HepG2 (cell line): Measurements from ENCODE around the gene MAP3K4. TPM values are rescaled to one million over a fixed set of nuclear protein-coding genes. Genes with fewer than 3 reads are reported as not detected.

Source experiments
- ATAC-seq: fragments of 200-7000 bp; cut with Tn5 transposase; 3 replicates; pipeline ENCODE4 v1.9.1; 2020; ENCODE audit warnings: mild to moderate bottlenecking, moderate library complexity
- BruUV-seq: library from RNA; stranded (reverse); fragments of 400-500 nt; replicated peaks from 2 replicates; lab custom pipeline; 2021; lab: Mats Ljungman, UMichigan
- CTCF ChIA-PET: fragments of 300-600 bp; formaldehyde crosslinking; extraction: SDS; loops from one replicate; lab custom pipeline; 2021; ENCODE audit warnings: low total read pairs, inconsistent platforms, low intra/inter-chr PET ratio; lab: Yijun Ruan, JAX
- POLR2A ChIA-PET: fragments of 350-600 bp; sonication (Branson Sonifier 250); formaldehyde crosslinking; loops from one replicate; lab custom pipeline; 2020; ENCODE audit warnings: antibody characterized with exemption, inconsistent platforms; lab: Yijun Ruan, JAX
- DNase-seq: peaks from one replicate; pipeline ENCODE4 v3.0.0-alpha.2; 2015; ENCODE audit warnings: low spot score
- FAIRE-seq: peaks from 3 replicates; lab custom pipeline; 2011; peaks lifted over from hg19 to GRCh38; lab: Jason Lieb, UNC
- H2AFZ ChIP-seq: one replicate; pipeline ENCODE4 v1.6.1; 2011; ENCODE audit warnings: low read length, inconsistent platforms
- H3K27ac ChIP-seq: fragments of 300-600 bp; 3 replicates; pipeline ENCODE4 v1.8.0; 2011; ENCODE audit warnings: mixed run types, mild to moderate bottlenecking, mixed read lengths, low read length, inconsistent platforms; ENCODE audit not compliant: insufficient read depth; ENCODE audit errors: extremely low read length
- H3K27me3 ChIP-seq, 2 experiments: fragments of 200-600 bp in 1 of 2; 2 replicates in 1 of 2; 3 replicates in 1 of 2; pipeline versions ENCODE4 v1.6.0 to v1.8.0; 2011; ENCODE audit warnings: low read length in 2 of 2, mild to moderate bottlenecking in 2 of 2, moderate library complexity in 2 of 2, inconsistent platforms in 1 of 2; ENCODE audit not compliant: insufficient read depth in 2 of 2, control insufficient read depth in 1 of 2
- H3K36me3 ChIP-seq, 2 experiments: fragments of 200-600 bp in 1 of 2; replicated peaks in 1 of 2; 2 replicates in 1 of 2; 3 replicates in 1 of 2; pipeline versions ENCODE4 v1.5.1 to v1.8.0; 2011; ENCODE audit warnings: low read length in 2 of 2, inconsistent platforms in 1 of 2; ENCODE audit not compliant: insufficient read depth in 2 of 2, control insufficient read depth in 1 of 2
- H3K4me1 ChIP-seq: 2 replicates; pipeline ENCODE4 v1.5.1; 2012; ENCODE audit warnings: low read length, inconsistent platforms; ENCODE audit not compliant: insufficient read depth
- H3K4me2 ChIP-seq: 2 replicates; pipeline ENCODE4 v1.6.0; 2011; ENCODE audit warnings: low read depth, low read length, inconsistent platforms
- H3K4me3 ChIP-seq, 3 experiments: fragments of 200-600 bp in 1 of 3; sonication (generic), shearing (Covaris generic) in 1 of 3; replicated peaks in 1 of 3; 2 replicates each; pipeline ENCODE4 v1.5.1; 2011 to 2016; ENCODE audit warnings: low read length in 3 of 3, inconsistent platforms in 2 of 3, low read depth in 2 of 3, mild to moderate bottlenecking in 2 of 3, control low read depth in 1 of 3, mixed read lengths in 1 of 3; ENCODE audit not compliant: insufficient read depth in 1 of 3
- H3K79me2 ChIP-seq: one replicate; pipeline ENCODE4 v1.6.1; 2011; ENCODE audit warnings: low read length, inconsistent platforms; ENCODE audit not compliant: insufficient read depth
- H3K9ac ChIP-seq: 2 replicates; pipeline ENCODE4 v1.6.0; 2011; ENCODE audit warnings: mild to moderate bottlenecking, low read depth, low read length, inconsistent platforms; ENCODE audit not compliant: insufficient read depth
- H3K9me3 ChIP-seq: 2 replicates; pipeline ENCODE4 v1.5.1; 2012; ENCODE audit warnings: mild to moderate bottlenecking, low read length
- H4K20me1 ChIP-seq: 2 replicates; pipeline ENCODE4 v1.6.0; 2011; ENCODE audit warnings: inconsistent platforms, mild to moderate bottlenecking, low read length, moderate library complexity; ENCODE audit not compliant: insufficient read depth
- GABPB1 ChIP-seq: IDR thresholded peaks from 2 replicates; pipeline ENCODE4 v1.6.1; 2016; ENCODE audit warnings: mild to moderate bottlenecking, missing genetic modification reagents, moderate library complexity, missing compliant biosample characterization
- HMG20B ChIP-seq: conservative IDR thresholded peaks from 2 replicates; pipeline ENCODE4 v1.6.1; 2016; ENCODE audit warnings: missing genetic modification reagents, missing compliant biosample characterization
- HNF4G ChIP-seq, 2 experiments: sonication (generic) in 1 of 2; formaldehyde crosslinking in 1 of 2; IDR thresholded peaks; 2 replicates each; pipeline versions ENCODE4 v1.4.0 to v1.6.1; 2011 to 2020; ENCODE audit warnings: borderline replicate concordance in 2 of 2, low read depth in 2 of 2, mild to moderate bottlenecking in 2 of 2, low read length in 1 of 2, missing genetic modification reagents in 1 of 2, moderate library complexity in 1 of 2
- LCORL ChIP-seq, 2 experiments: fragments of 450-650 bp in 1 of 2; sonication (generic) in 1 of 2; formaldehyde crosslinking in 1 of 2; IDR thresholded peaks; 2 replicates each; pipeline versions ENCODE4 v1.5.0 to v1.6.1; 2017 to 2020; ENCODE audit warnings: antibody characterized with exemption in 1 of 2, missing genetic modification reagents in 1 of 2
- WIZ ChIP-seq: sonication (generic); formaldehyde crosslinking; IDR thresholded peaks from 2 replicates; pipeline ENCODE4 v1.5.1; 2020; ENCODE audit warnings: mild to moderate bottlenecking, missing genetic modification reagents
- ZFX ChIP-seq: sonication (generic); formaldehyde crosslinking; IDR thresholded peaks from 2 replicates; pipeline ENCODE4 v1.4.0; 2020; ENCODE audit warnings: mild to moderate bottlenecking, low read depth, missing genetic modification reagents, moderate library complexity
- ZNF768 ChIP-seq: sonication (generic); formaldehyde crosslinking; IDR thresholded peaks from 2 replicates; pipeline ENCODE4 v1.4.0; 2020; ENCODE audit warnings: missing genetic modification reagents
- WGBS: methylation state at CpG from one replicate; pipeline ENCODE4 v1.1.6; 2017; ENCODE audit warnings: low lambda C conversion rate; 5-methylcytosine and 5-hydroxymethylcytosine counted together
- in situ Hi-C: cut with HindIII; loops from 2 replicates; pipeline ENCODE4 v1.10.0; 2017; ENCODE audit warnings: low pct_unique_long_range_greater_than_20kb; ENCODE audit not compliant: extremely low pct_ligation_motif_present
- intact Hi-C: fragments of 100-400 bp; cut with micrococcal nuclease; formaldehyde crosslinking; loops from one replicate; pipeline ENCODE4 v1.10.0; 2022; ENCODE audit not compliant: unreplicated experiment
- polyA plus RNA-seq, 8 experiments: library from polyadenylated mRNA; depleted of rRNA in 3 of 8; stranded (reverse) in 7 of 8; unstranded in 1 of 8; fragments of >200 nt; fragmentation: Illumina TruSeq in 4 of 8; extraction: Trizol in 4 of 8; gene quantifications; 2 replicates each; pipeline versions ENCODE4 v1.2.1 to v1.2.3, GENCODE V29; 2011 to 2016; ENCODE audit warnings: low read depth in 4 of 8, missing spikeins in 1 of 8, mixed read lengths in 1 of 8; ENCODE audit not compliant: insufficient read depth in 1 of 8
- total RNA-seq, 5 experiments: library from RNA; depleted of rRNA; stranded (reverse); fragments of >200 nt; fragmentation: Illumina TruSeq; extraction: Trizol; gene quantifications; 2 replicates each; pipeline ENCODE4 v1.2.3, GENCODE V29; 2016; ENCODE audit warnings: low read depth in 1 of 5

Gene MAP3K4
- total and polyA plus RNA-seq, 2 of the 13 experiments (the other 11 are each of a cell fraction or from before 2014, with no cell fraction given): 12.9 to 33.6 TPM

DNA sequence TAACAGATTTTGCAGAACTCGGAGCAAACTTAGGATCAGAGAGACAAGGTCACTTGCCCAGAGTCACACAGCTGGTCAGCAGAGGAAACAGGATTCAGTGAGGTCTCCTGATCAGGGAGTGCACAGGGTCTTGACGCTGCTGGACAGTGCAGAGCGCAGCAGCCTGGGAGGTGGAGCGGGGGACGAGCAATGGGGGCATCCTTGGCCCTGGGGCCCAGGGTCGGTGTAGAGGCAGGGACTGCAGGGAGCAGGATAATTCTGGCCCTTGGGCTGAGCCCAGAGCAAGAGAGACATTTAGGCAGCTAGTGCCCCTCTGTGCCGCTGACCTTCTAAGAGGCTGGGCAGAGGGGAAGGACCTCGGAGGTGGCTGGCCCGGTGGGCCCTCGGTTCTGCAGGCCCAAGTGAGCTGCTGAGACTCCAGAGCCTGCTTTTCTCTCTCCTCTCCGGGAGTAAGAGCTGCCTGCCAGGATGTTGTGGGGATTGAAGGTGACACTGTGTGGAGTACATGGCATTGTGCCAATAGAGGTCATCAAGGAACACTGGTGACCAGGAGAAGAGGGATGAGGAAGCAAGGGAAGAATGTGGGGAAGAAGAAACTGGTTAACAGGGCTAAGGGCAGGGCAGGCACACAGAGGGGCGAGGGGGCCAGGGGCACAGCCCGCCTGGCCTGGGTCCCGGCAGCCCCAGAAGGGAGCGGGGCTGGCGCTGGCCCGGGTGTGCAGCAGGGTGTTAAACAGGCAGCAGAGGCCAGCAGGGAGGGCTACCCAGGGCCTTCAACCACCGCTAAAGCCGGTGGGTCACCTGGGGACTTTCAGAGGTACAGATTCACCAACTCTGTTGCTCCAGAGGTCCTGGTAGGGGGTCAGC lies 160.3 kb downstream of the MAP3K4 start:
- FAIRE-seq (no peak), ATAC-seq (peak; percentile 34), DNase-seq (no peak)
- 36% methylated on average over 16 of the region's 19 CpGs for WGBS
- Histone ChIP-seq H3K9me3 (no peaks in the 10 kb centered on the region), H3K9ac (no peak overlapping the region), H3K4me3 (no peak overlapping the region), H3K27me3 (peaks cover 2 to 31% of the 10 kb centered on the region in 2 experiments; a peak in 4 of 5 replicates), H4K20me1 (no peaks in the 10 kb centered on the region), H2AFZ (no peak overlapping the region), H3K79me2 (no peaks in the 10 kb centered on the region), H3K27ac (no peak overlapping the region), H3K4me1 (no peaks in the 10 kb centered on the region), H3K4me2 (no peak overlapping the region), H3K36me3 (no peaks in the 10 kb centered on the region)
- in situ Hi-C loops: no loop called here
- ChIA-PET CTCF (interaction anchor here (1.5 kb wide), 1 partner anchor 219 kb away, joined by 6 read pairs; no protein-coding TSS in a partner anchor), POLR2A (no interaction called here)
- intact Hi-C loops: no loop called here
- TF ChIP-seq HMG20B (CRISPR knock-in tag) (no peak), ZNF768 (CRISPR knock-in tag) (peak; percentile 66), GABPB1 (CRISPR knock-in tag) (no peak), WIZ (CRISPR knock-in tag) (no peak), HNF4G (IDR thresholded peaks at IDR 0.05; ENCODE audit: borderline replicate concordance, low read depth, low read length) (no peak), HNF4G (CRISPR knock-in tag; IDR thresholded peaks at IDR 0.05; ENCODE audit: borderline replicate concordance, low read depth) (no peak), ZFX (CRISPR knock-in tag) (no peak), LCORL (IDR thresholded peaks at IDR 0.05) (0 out of 2 replicates have a peak, but pooled peaks have one; percentile 60), LCORL (CRISPR knock-in tag; IDR thresholded peaks at IDR 0.05) (no peak)
- no TSS peak for BruUV-seq
